G401 (cell line): ENCODE data around the gene LTC4S. TPM values are rescaled to one million over a fixed set of nuclear protein-coding genes. Genes with fewer than 3 reads are reported as not detected.
"Not testable (repeated sequence)": the region's sequence is repeated elsewhere in the genome, so short reads cannot be mapped to it uniquely, and the experiment has no call there.

Experiments
- DNase-seq: peaks from one replicate; pipeline ENCODE4 v3.0.0-alpha.2; 2015; ENCODE audit warnings: low spot score
- in situ Hi-C: cut with HindIII; loops from 2 replicates; pipeline ENCODE4 v1.10.0; 2016; ENCODE audit warnings: low sequenced_read_pairs, mixed read lengths
- total RNA-seq: library from RNA; depleted of rRNA; stranded (reverse); fragments of >200 nt; shearing (Covaris generic); gene quantifications from 2 replicates; pipeline ENCODE4 v1.2.3, GENCODE V29; 2014

LTC4S gene
- total RNA-seq, 1 experiment from 2014 or later: 9.4 TPM

- DNase-seq: no peak
- in situ Hi-C loops: no loop called here
These were observed 26.2 kb upstream of the LTC4S start for GRCh38 chr5:179767496-179768100.

GRCh38 chr5:179768326-179769085, 25.3 kb upstream of the LTC4S start:
- DNase-seq: no peak
- in situ Hi-C loops: no loop called here

- in situ Hi-C loops: no loop called here
These were observed 24.5 kb upstream of the LTC4S start for GRCh38 chr5:179769271-179769670.

GRCh38 chr5:179769796-179770195, 24.0 kb upstream of the LTC4S start:
- no peak for DNase-seq
- in situ Hi-C loops: no loop called here

More at GRCh38 chr5:179769271-179769670, 24.5 kb upstream of the LTC4S start:
- no peak for DNase-seq

GRCh38 chr5:179771311-179771895, 22.4 kb upstream of the LTC4S start:
- in situ Hi-C loops: no loop called here
- peak; percentile 82 for DNase-seq

GRCh38 chr5:179772351-179772750, 21.4 kb upstream of the LTC4S start:
- in situ Hi-C loops: no loop called here
- DNase-seq: no peak

GRCh38 chr5:179773686-179774040, 20.1 kb upstream of the LTC4S start:
- in situ Hi-C loops: no loop called here
- DNase-seq: no peak

GRCh38 chr5:179774442-179774841, 19.3 kb upstream of the LTC4S start:
- DNase-seq: no peak
- in situ Hi-C loops: no loop called here

GRCh38 chr5:179776411-179776938, 17.3 kb upstream of the LTC4S start:
- DNase-seq: no peak
- in situ Hi-C loops: no loop called here

GRCh38 chr5:179777456-179777855, 16.3 kb upstream of the LTC4S start:
- in situ Hi-C loops: no loop called here
- no peak for DNase-seq

GRCh38 chr5:179777909-179778308, 15.9 kb upstream of the LTC4S start:
- DNase-seq: peak; percentile 45
- in situ Hi-C loops: no loop called here

- DNase-seq: no peak
- in situ Hi-C loops: no loop called here
These were observed 15.2 kb upstream of the LTC4S start for GRCh38 chr5:179778591-179778990.

GRCh38 chr5:179779826-179780225, 14.0 kb upstream of the LTC4S start:
- in situ Hi-C loops: no loop called here
- peak; percentile 27 for DNase-seq

GRCh38 chr5:179780362-179780761, 13.4 kb upstream of the LTC4S start:
- DNase-seq: no peak
- in situ Hi-C loops: no loop called here

- no peak for DNase-seq
- in situ Hi-C loops: no loop called here
These were observed 11.9 kb upstream of the LTC4S start for GRCh38 chr5:179781846-179782245.

GRCh38 chr5:179783128-179783527, 10.7 kb upstream of the LTC4S start:
- in situ Hi-C loops: no loop called here

GRCh38 chr5:179786861-179787260, 6.9 kb upstream of the LTC4S start:
- in situ Hi-C loops: no loop called here
- no peak for DNase-seq

More at GRCh38 chr5:179783128-179783527, 10.7 kb upstream of the LTC4S start:
- no peak for DNase-seq

GRCh38 chr5:179788193-179788854, 5.5 kb upstream of the LTC4S start:
- in situ Hi-C loops: no loop called here
- peak; percentile 71 for DNase-seq

- in situ Hi-C loops, DNase-seq: not testable (repeated sequence)
These were observed 4.5 kb upstream of the LTC4S start for GRCh38 chr5:179789278-179789677.
